Loucy (cell line): Measurements from ENCODE around the gene SRBD1.
A peak's percentile ranks its signal among the peaks of the same experiment; 100 is the strongest.

Experiments
- H2AFZ ChIP-seq: fragments of 200-600 bp; sonication (generic); 2 replicates; pipeline ENCODE4 v1.6.0; 2016; ENCODE audit warnings: antibody characterized with exemption, mild to moderate bottlenecking, low read length, moderate library complexity
- H3F3A ChIP-seq: fragments of 200-600 bp; 2 replicates; pipeline ENCODE4 v1.6.0; 2016; ENCODE audit warnings: antibody characterized with exemption, low read depth, mild to moderate bottlenecking
- H3K27me3 ChIP-seq: fragments of 200-600 bp; sonication (generic); 2 replicates; pipeline ENCODE4 v1.6.1; 2014; ENCODE audit warnings: low read length, mild to moderate bottlenecking; ENCODE audit not compliant: insufficient read depth, poor library complexity, severe bottlenecking
- H3K36me3 ChIP-seq: fragments of 200-600 bp; sonication (generic); 2 replicates; pipeline ENCODE4 v1.6.1; 2016; ENCODE audit warnings: low read length; ENCODE audit not compliant: insufficient read depth
- H3K4me1 ChIP-seq: fragments of 200-600 bp; sonication (generic); 2 replicates; pipeline ENCODE4 v1.5.1; 2014; ENCODE audit warnings: low read length, mild to moderate bottlenecking; ENCODE audit not compliant: insufficient read depth, poor library complexity, severe bottlenecking
- H3K4me2 ChIP-seq: fragments of 200-600 bp; sonication (generic); 2 replicates; pipeline ENCODE4 v1.6.0; 2014; ENCODE audit warnings: antibody characterized with exemption, low read length, low read depth, mild to moderate bottlenecking; ENCODE audit not compliant: poor library complexity, severe bottlenecking
- H3K4me3 ChIP-seq: fragments of 200-600 bp; sonication (generic); 2 replicates; pipeline ENCODE4 v1.5.1; 2014; ENCODE audit warnings: low read length, mild to moderate bottlenecking, mixed read lengths; ENCODE audit not compliant: poor library complexity, severe bottlenecking
- H3K79me2 ChIP-seq: fragments of 200-600 bp; sonication (generic); 2 replicates; pipeline ENCODE4 v1.6.1; 2014; ENCODE audit warnings: low read length; ENCODE audit not compliant: insufficient read depth
- H3K9ac ChIP-seq: fragments of 200-600 bp; sonication (generic); 2 replicates; pipeline ENCODE4 v1.6.0; 2014; ENCODE audit warnings: mild to moderate bottlenecking, low read depth, low read length, moderate library complexity; ENCODE audit not compliant: poor library complexity, severe bottlenecking
- H3K9me2 ChIP-seq: fragments of 200-600 bp; sonication (generic); replicated peaks from 2 replicates; pipeline ENCODE4 v1.6.1; 2016; ENCODE audit warnings: low read depth, low read length, mixed read lengths
- H3K9me3 ChIP-seq: fragments of 200-600 bp; sonication (generic); 2 replicates; pipeline ENCODE4 v1.6.1; 2014; ENCODE audit warnings: mild to moderate bottlenecking, antibody characterized with exemption, low read length, low read depth; ENCODE audit not compliant: insufficient read depth
- H4K20me1 ChIP-seq: fragments of 200-600 bp; sonication (generic); 2 replicates; pipeline ENCODE4 v1.6.0; 2014; ENCODE audit warnings: antibody characterized with exemption, low read length, mild to moderate bottlenecking; ENCODE audit not compliant: insufficient read depth, poor library complexity, severe bottlenecking
- CTCF ChIP-seq: fragments of 200-600 bp; sonication (generic); conservative IDR thresholded peaks from 2 replicates; pipeline ENCODE4 v1.5.1; 2014; ENCODE audit warnings: mild to moderate bottlenecking, antibody characterized with exemption, low read length
- EZH2phosphoT487 ChIP-seq: fragments of 200-600 bp; IDR thresholded peaks from 2 replicates; pipeline ENCODE4 v1.6.1; 2018; ENCODE audit warnings: antibody characterized with exemption, mild to moderate bottlenecking, moderate library complexity, borderline replicate concordance

SRBD1 gene

DNA sequence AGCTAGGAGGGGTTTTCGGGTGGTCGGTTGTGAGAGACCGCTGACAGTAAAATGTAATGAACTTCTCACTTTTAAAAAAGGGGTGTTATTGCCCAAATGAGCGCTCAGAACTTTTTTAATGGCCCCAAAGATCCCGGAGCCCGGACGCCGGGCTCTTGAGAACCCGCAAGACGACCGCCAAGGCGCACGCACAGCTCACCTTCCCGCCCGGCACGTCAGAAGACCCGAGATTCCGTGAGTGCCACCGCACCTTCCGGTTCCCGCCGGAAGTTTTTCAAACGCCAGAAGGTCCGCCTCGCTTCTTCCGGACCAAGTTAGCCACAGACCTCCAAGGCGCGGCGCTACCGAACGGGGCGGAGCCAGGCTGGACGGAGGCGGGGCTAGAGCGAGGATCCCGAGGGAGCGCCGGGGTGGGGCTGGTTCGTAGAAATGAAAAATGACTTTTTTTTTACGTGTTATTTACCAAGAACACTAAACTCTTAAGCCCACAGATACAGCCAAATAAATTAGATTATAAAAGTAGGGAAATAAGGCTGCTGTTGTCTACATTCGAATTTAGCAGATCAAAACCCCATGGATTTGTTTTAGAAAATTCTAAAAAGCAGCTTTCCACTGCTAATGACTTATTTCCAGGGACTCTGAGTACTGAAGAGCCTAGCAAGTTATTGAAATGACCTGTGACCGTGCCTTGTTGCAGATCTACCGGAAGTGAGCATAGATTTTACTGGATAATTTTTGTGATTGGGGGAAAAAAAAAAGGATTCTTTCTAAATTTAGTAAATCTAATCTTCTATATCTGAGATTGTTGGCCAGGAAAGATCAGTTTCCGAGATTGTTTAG lies at the start of gene SRBD1:
SRBD1 (minus strand) TSS at position 248 of the 840 bp plus-strand sequence. CDS start 5,826 bp downstream, outside the sequence.
- Histone ChIP-seq H3K4me1 (peaks cover 32% of the 10 kb centered on the region), H3K36me3 (no peaks in the 10 kb centered on the region), H3F3A (no peaks in the 10 kb centered on the region), H2AFZ (peak within 1 kb of the TSS; percentile 86), H3K9me2 (no peaks in the 10 kb centered on the region), H3K9me3 (no peaks in the 10 kb centered on the region), H3K9ac (peak within 1 kb of the TSS; percentile 92), H3K4me2 (peak within 1 kb of the TSS; percentile 99), H3K79me2 (peaks cover 42% of the 10 kb centered on the region), H4K20me1 (peaks cover 5% of the 10 kb centered on the region), H3K4me3 (peak within 1 kb of the TSS; percentile 82), H3K27me3 (no peaks in the 10 kb centered on the region)
- TF ChIP-seq EZH2phosphoT487 (no peak), CTCF (no peak)

- Histone ChIP-seq H3F3A (no peaks in the 10 kb centered on the region), H3K9ac (no peak overlapping the region), H3K4me1 (peaks cover 65% of the 10 kb centered on the region), H3K27me3 (no peaks in the 10 kb centered on the region), H3K36me3 (no peaks in the 10 kb centered on the region), H3K9me2 (no peaks in the 10 kb centered on the region), H3K9me3 (no peaks in the 10 kb centered on the region), H4K20me1 (peaks cover 13% of the 10 kb centered on the region), H3K4me2 (peak overlapping the region; percentile 84), H3K4me3 (peak overlapping the region; percentile 95), H2AFZ (no peak overlapping the region), H3K79me2 (peaks cover 83% of the 10 kb centered on the region)
- TF ChIP-seq EZH2phosphoT487, result no peak
- TF ChIP-seq CTCF, result no peak
Measured at GRCh38 chr2:45654250-45654649, 43.2 kb upstream of the SRBD1 start.

DNA sequence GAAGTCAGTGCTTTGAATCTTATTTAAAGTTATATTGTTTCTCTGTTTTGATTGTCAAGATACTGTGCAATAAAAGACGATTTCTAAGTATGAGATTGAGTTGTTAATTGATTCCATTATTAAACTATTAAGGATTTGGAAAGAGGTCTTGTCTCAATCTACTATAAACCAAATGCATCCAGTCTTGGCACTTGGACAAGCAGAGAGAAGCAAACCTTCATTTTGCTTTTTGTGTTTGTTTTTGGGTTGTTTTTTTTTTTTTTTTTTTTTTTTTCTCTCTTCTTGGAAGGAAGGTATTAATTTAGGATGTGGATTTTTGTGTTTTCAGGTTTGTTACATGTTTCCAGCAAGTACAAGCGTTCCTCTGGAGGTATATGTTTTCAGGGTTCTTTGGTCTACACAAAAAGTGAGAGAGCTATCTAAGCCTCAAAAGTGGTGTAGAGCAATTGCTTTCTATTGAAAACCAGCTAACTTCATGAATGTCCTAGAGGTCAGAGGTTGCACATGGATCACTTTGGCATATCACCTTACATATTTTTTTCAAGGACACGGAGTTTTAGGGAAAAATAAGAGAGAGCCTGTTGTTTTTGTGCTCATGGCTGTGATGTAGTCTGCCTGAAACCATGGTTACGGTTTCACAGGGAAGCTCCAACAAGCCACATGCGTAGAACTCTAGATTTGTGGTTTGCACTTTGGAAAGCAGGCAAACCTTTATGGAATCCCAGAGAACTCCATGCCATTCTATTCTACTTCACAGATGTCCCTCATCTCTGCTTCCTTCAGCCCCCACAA lies 42.3 kb upstream of the SRBD1 start:
- H3K79me2 ChIP-seq, result peaks cover 74% of the 10 kb centered on the region
- no peaks in the 10 kb centered on the region for H3K9me3 ChIP-seq
- H3K9ac ChIP-seq, result peak overlapping the region; percentile 87
- H3K36me3 ChIP-seq, result no peaks in the 10 kb centered on the region
- TF ChIP-seq CTCF (no peak), EZH2phosphoT487 (no peak)
- H3K9me2 ChIP-seq, result no peaks in the 10 kb centered on the region
- no peak overlapping the region for H2AFZ ChIP-seq
- no peaks in the 10 kb centered on the region for H3F3A ChIP-seq
- H4K20me1 ChIP-seq, result peaks cover 13% of the 10 kb centered on the region
- peak overlapping the region; percentile 84 for H3K4me2 ChIP-seq
- peaks cover 63% of the 10 kb centered on the region for H3K4me1 ChIP-seq
- H3K27me3 ChIP-seq, result no peaks in the 10 kb centered on the region
- peak overlapping the region; percentile 95 for H3K4me3 ChIP-seq
